ENCODE measurements around the gene ZNF311. TPM values are rescaled to one million over a fixed set of nuclear protein-coding genes. Genes with fewer than 3 reads are reported as not detected.
A peak's percentile ranks its signal among the peaks of the same experiment; 100 is the strongest.

The ZNF311 gene
- total and polyA plus RNA-seq, 2 of the 13 experiments (the other 11 are each of a cell fraction or from before 2014, with no cell fraction given): not detected

GRCh38 chr6:28981833-28982475, 23.2 kb downstream of the ZNF311 start (continued):
- TF ChIP-seq ZGPAT (CRISPR knock-in tag; IDR thresholded peaks at IDR 0.05): peak; percentile 93
- TF ChIP-seq YY1 (IDR thresholded peaks at IDR 0.05; ENCODE audit: insufficient read depth, insufficient replicate concordance, low read depth, low read length): peak; percentile 56
- TF ChIP-seq MXD1 (CRISPR knock-in tag; IDR thresholded peaks at IDR 0.05): no peak
- TF ChIP-seq ATF2 (CRISPR knock-in tag; IDR thresholded peaks at IDR 0.05): peak; percentile 42; the same call in 1 of the 2 replicates
- TF ChIP-seq TGIF2 (CRISPR knock-in tag; IDR thresholded peaks at IDR 0.05): peak; percentile 60
- no peak for TF ChIP-seq POGZ (CRISPR knock-in tag; IDR thresholded peaks at IDR 0.05)
- no peak for TF ChIP-seq ZNF468 (CRISPR knock-in tag; IDR thresholded peaks at IDR 0.05)
- no peak for TF ChIP-seq NCOA5 (CRISPR knock-in tag; IDR thresholded peaks at IDR 0.05)
- TF ChIP-seq FOXO4 (CRISPR knock-in tag; conservative IDR thresholded peaks at IDR 0.05): no peak
- TF ChIP-seq ELF3 (CRISPR knock-in tag; IDR thresholded peaks at IDR 0.05): peak; percentile 70
- TF ChIP-seq TRIM22 (IDR thresholded peaks at IDR 0.05): no peak
- TF ChIP-seq ZNF564 (CRISPR knock-in tag; IDR thresholded peaks at IDR 0.05): 0 out of 2 replicates have a peak, but pooled peaks have one; percentile 34
- peak; percentile 45 for TF ChIP-seq ZFP36 (IDR thresholded peaks at IDR 0.05; ENCODE audit: borderline replicate concordance, low read depth, low read length, partially characterized antibody)
- TF ChIP-seq ZNF276 (CRISPR knock-in tag; IDR thresholded peaks at IDR 0.05; ENCODE audit: low read depth): 0 out of 2 replicates have a peak, but pooled peaks have one; percentile 31
- 0 out of 2 replicates have a peak, but pooled peaks have one; percentile 10 for TF ChIP-seq RFXANK (CRISPR knock-in tag; IDR thresholded peaks at IDR 0.05)
- no peak; the same call in 1 of the 2 replicates for TF ChIP-seq GMEB2 (CRISPR knock-in tag; IDR thresholded peaks at IDR 0.05; ENCODE audit: low read depth)
- TF ChIP-seq STAG1 (CRISPR knock-in tag; IDR thresholded peaks at IDR 0.05): peak; percentile 58
- TF ChIP-seq ZNF766 (CRISPR knock-in tag; IDR thresholded peaks at IDR 0.05; ENCODE audit: borderline replicate concordance): no peak
- peak; percentile 29; the same call in 1 of the 2 replicates for TF ChIP-seq SIX1 (CRISPR knock-in tag; IDR thresholded peaks at IDR 0.05; ENCODE audit: borderline replicate concordance)
- TF ChIP-seq ZSCAN9 (CRISPR knock-in tag; IDR thresholded peaks at IDR 0.05; ENCODE audit: borderline replicate concordance): peak; percentile 80
